Prostate gland (tissue), 2 donors: Measurements from ENCODE around the gene SMYD3. TPM values are rescaled to one million over a fixed set of nuclear protein-coding genes. Genes with fewer than 3 reads are reported as not detected.

ENCODE experiments used
- DNase-seq: peaks from one replicate; pipeline ENCODE4 v3.0.0-alpha.2; 2019; ENCODE audit warnings: low spot score
- H3K27ac ChIP-seq, 2 donors: fragments of 200-600 bp; sonication (generic); 2 replicates each; pipeline ENCODE4 v1.5.1; 2017 to 2019
- H3K27me3 ChIP-seq: fragments of 200-600 bp; sonication (generic); replicated peaks from 2 replicates; pipeline ENCODE4 v1.5.1; 2019; ENCODE audit not compliant: insufficient read depth
- H3K36me3 ChIP-seq, 2 donors: fragments of 200-600 bp; sonication (generic); 1 replicate in 1 of 2; 2 replicates in 1 of 2; pipeline versions ENCODE4 v1.5.1 to v1.8.1; 2017 to 2019
- H3K4me1 ChIP-seq: fragments of 200-600 bp; sonication (generic); replicated peaks from 2 replicates; pipeline ENCODE4 v1.5.1; 2019
- H3K4me3 ChIP-seq, 2 donors: fragments of 200-600 bp; sonication (generic); 2 replicates each; pipeline ENCODE4 v1.5.1; 2017 to 2019
- H3K9me3 ChIP-seq: fragments of 200-600 bp; sonication (generic); 2 replicates; pipeline ENCODE4 v1.5.1; 2017
- CTCF ChIP-seq, 4 experiments: fragments of 200-600 bp in 2 of 4; fragments of 450-650 bp in 2 of 4; sonication (generic) in 2 of 4; IDR thresholded peaks; 1 replicate in 3 of 4; 2 replicates in 1 of 4; pipeline ENCODE4 v1.5.1; 2016 to 2019; ENCODE audit warnings: antibody characterized with exemption in 4 of 4, mild to moderate bottlenecking in 2 of 4, moderate library complexity in 2 of 4
- POLR2A ChIP-seq: fragments of 450-650 bp; IDR thresholded peaks from one replicate; pipeline ENCODE4 v1.6.1; 2016; ENCODE audit warnings: antibody characterized with exemption, mild to moderate bottlenecking
- POLR2AphosphoS5 ChIP-seq: sonication (generic); formaldehyde crosslinking; IDR thresholded peaks from one replicate; pipeline ENCODE4 v1.6.1; 2017; ENCODE audit warnings: antibody characterized with exemption
- WGBS: methylation state at CpG from one replicate; pipeline ENCODE4 v1.1.5; 2018; 5-methylcytosine and 5-hydroxymethylcytosine counted together
- intact Hi-C: fragments of 100-400 bp; cut with DNase I; formaldehyde crosslinking; loops from one replicate; pipeline ENCODE4 v1.14.2; 2022
- total RNA-seq, 2 donors: library from RNA; depleted of rRNA; stranded (reverse); fragments of >200 nt; gene quantifications; one replicate each; pipeline ENCODE4 v1.1.0, GENCODE V29; 2016

Gene SMYD3
- total RNA-seq, 2 donors from 2014 or later, result 19.8 to 23.9 TPM

GRCh38 chr1:245881767-245882391, 625.2 kb downstream of the SMYD3 start:
- Histone ChIP-seq H3K4me3 (no peak overlapping the region), H3K4me1 (no peaks in the 10 kb centered on the region), H3K36me3 (no peaks in the 10 kb centered on the region), H3K27ac (no peak overlapping the region), H3K9me3 (no peaks in the 10 kb centered on the region), H3K27me3 (no peaks in the 10 kb centered on the region)
- intact Hi-C loops, result no loop called here
- WGBS, result 73% methylated on average over 10 of the region's 10 CpGs
- TF ChIP-seq POLR2A (no peak), POLR2AphosphoS5 (no peak), CTCF (IDR thresholded peaks at IDR 0.05) (no peak)
- no peak for DNase-seq

GRCh38 chr1:245880754-245881403, 626.2 kb downstream of the SMYD3 start:
- DNase-seq, result no peak
- no peak overlapping the region for H3K27ac ChIP-seq
- no peaks in the 10 kb centered on the region for H3K4me1 ChIP-seq
- intact Hi-C loops, result no loop called here
- no peaks in the 10 kb centered on the region for H3K27me3 ChIP-seq
- no peak overlapping the region for H3K4me3 ChIP-seq
- no peak for TF ChIP-seq POLR2AphosphoS5
- H3K9me3 ChIP-seq, result no peaks in the 10 kb centered on the region
- H3K36me3 ChIP-seq, result no peaks in the 10 kb centered on the region
- 95% methylated on average over 3 of the region's 3 CpGs for WGBS

- Histone ChIP-seq H3K4me1 (no peaks in the 10 kb centered on the region), H3K27ac (no peak overlapping the region), H3K36me3 (no peaks in the 10 kb centered on the region), H3K9me3 (no peaks in the 10 kb centered on the region), H3K27me3 (no peaks in the 10 kb centered on the region), H3K4me3 (no peak overlapping the region)
- no peak for TF ChIP-seq CTCF (IDR thresholded peaks at IDR 0.05)
- no peak for TF ChIP-seq POLR2AphosphoS5
- TF ChIP-seq POLR2A, result no peak
- no peak for DNase-seq
- intact Hi-C loops, result no loop called here
- 96% methylated on average over 10 of the region's 10 CpGs for WGBS
Observed at GRCh38 chr1:245879091-245879490, 628.0 kb downstream of the SMYD3 start.

GRCh38 chr1:245878585-245878984, 628.5 kb downstream of the SMYD3 start:
- TF ChIP-seq CTCF (IDR thresholded peaks at IDR 0.05) (no peak), POLR2A (no peak), POLR2AphosphoS5 (no peak)
- no peaks in the 10 kb centered on the region for H3K9me3 ChIP-seq
- no peaks in the 10 kb centered on the region for H3K4me1 ChIP-seq
- no peaks in the 10 kb centered on the region for H3K36me3 ChIP-seq
- DNase-seq, result no peak
- H3K27me3 ChIP-seq, result no peaks in the 10 kb centered on the region
- intact Hi-C loops, result no loop called here
- no peak overlapping the region for H3K27ac ChIP-seq
- H3K4me3 ChIP-seq, result no peak overlapping the region
- 73% methylated on average over 3 of the region's 3 CpGs for WGBS

- H3K4me3 ChIP-seq, result no peak overlapping the region
- H3K4me1 ChIP-seq, result no peaks in the 10 kb centered on the region
- no peak for DNase-seq
- WGBS, result 84% methylated on average over 8 of the region's 8 CpGs
- intact Hi-C loops, result no loop called here
- H3K27ac ChIP-seq, result no peak overlapping the region
- TF ChIP-seq CTCF (IDR thresholded peaks at IDR 0.05) (no peak), POLR2A (no peak), POLR2AphosphoS5 (no peak)
- H3K27me3 ChIP-seq, result no peaks in the 10 kb centered on the region
- no peaks in the 10 kb centered on the region for H3K36me3 ChIP-seq
- H3K9me3 ChIP-seq, result no peaks in the 10 kb centered on the region
Observed at GRCh38 chr1:245877976-245878375, 629.1 kb downstream of the SMYD3 start.
